Measurements from ENCODE around the gene ARHGAP42.

ARHGAP42 gene

GRCh38 chr11:100687630-100688395 is 725 bp downstream of the ARHGAP42 start:
- H3K4me1 ChIP-seq (ENCODE audit: control insufficient read depth, low read length) = peaks cover 46% of the 10 kb centered on the region
- peaks cover 12% of the 10 kb centered on the region; the same call in 1 of the 2 replicates for H3K79me2 ChIP-seq (ENCODE audit: control insufficient read depth, low read length)
- no peaks in the 10 kb centered on the region for H4K20me1 ChIP-seq (ENCODE audit: control insufficient read depth, insufficient read depth, low read depth, low read length)
- no peaks in the 10 kb centered on the region for H3K9me2 ChIP-seq (replicated peaks; ENCODE audit: control insufficient read depth, low read length)
- no peaks in the 10 kb centered on the region for H3K36me3 ChIP-seq (ENCODE audit: control insufficient read depth, low read length)
- H3K4me2 ChIP-seq (ENCODE audit: low read length) = peak overlapping the region; percentile 83
- peak overlapping the region; percentile 69 for H3K27ac ChIP-seq (ENCODE audit: low read depth, low read length)
- H3K4me3 ChIP-seq (ENCODE audit: low read length) = peak overlapping the region; percentile 96
- no peak for TF ChIP-seq EZH2phosphoT487 (IDR thresholded peaks at IDR 0.05; ENCODE audit: borderline replicate concordance, low read length)
- TF ChIP-seq CTCF (IDR thresholded peaks at IDR 0.05; ENCODE audit: low read depth, low read length, poor library complexity, severe bottlenecking) = peak; percentile 75
- no peaks in the 10 kb centered on the region for H3K27me3 ChIP-seq (ENCODE audit: control insufficient read depth, low read length)
- H3K9me3 ChIP-seq (ENCODE audit: control insufficient read depth, insufficient read depth, low read length) = no peaks in the 10 kb centered on the region
- H3F3A ChIP-seq (ENCODE audit: control insufficient read depth, insufficient read depth) = peaks cover 8% of the 10 kb centered on the region

GRCh38 chr11:100689141-100689540 is 2.1 kb downstream of the ARHGAP42 start:
- Histone ChIP-seq H3K27me3 (ENCODE audit: control insufficient read depth, low read length) (no peaks in the 10 kb centered on the region), H3K79me2 (ENCODE audit: control insufficient read depth, low read length) (peaks cover 12% of the 10 kb centered on the region; the same call in 1 of the 2 replicates), H3K9me2 (replicated peaks; ENCODE audit: control insufficient read depth, low read length) (no peaks in the 10 kb centered on the region), H3K4me1 (ENCODE audit: control insufficient read depth, low read length) (peaks cover 41% of the 10 kb centered on the region), H3F3A (ENCODE audit: control insufficient read depth, insufficient read depth) (peaks cover 8% of the 10 kb centered on the region), H3K4me3 (ENCODE audit: low read length) (peak overlapping the region; percentile 96), H3K4me2 (ENCODE audit: low read length) (peak overlapping the region; percentile 83), H3K27ac (ENCODE audit: low read depth, low read length) (no peak overlapping the region), H3K36me3 (ENCODE audit: control insufficient read depth, low read length) (no peaks in the 10 kb centered on the region), H3K9me3 (ENCODE audit: control insufficient read depth, insufficient read depth, low read length) (no peaks in the 10 kb centered on the region), H4K20me1 (ENCODE audit: control insufficient read depth, insufficient read depth, low read depth, low read length) (no peaks in the 10 kb centered on the region)
- TF ChIP-seq EZH2phosphoT487 (IDR thresholded peaks at IDR 0.05; ENCODE audit: borderline replicate concordance, low read length) (no peak), CTCF (IDR thresholded peaks at IDR 0.05; ENCODE audit: low read depth, low read length, poor library complexity, severe bottlenecking) (no peak)

GRCh38 chr11:100691896-100692653 is 5.0 kb downstream of the ARHGAP42 start:
- no peaks in the 10 kb centered on the region for H3K9me2 ChIP-seq (replicated peaks; ENCODE audit: control insufficient read depth, low read length)
- no peaks in the 10 kb centered on the region for H4K20me1 ChIP-seq (ENCODE audit: control insufficient read depth, insufficient read depth, low read depth, low read length)
- H3K79me2 ChIP-seq (ENCODE audit: control insufficient read depth, low read length) = peaks cover 12% of the 10 kb centered on the region; the same call in 1 of the 2 replicates
- no peak overlapping the region for H3K4me2 ChIP-seq (ENCODE audit: low read length)
- no peak overlapping the region for H3K4me3 ChIP-seq (ENCODE audit: low read length)
- no peaks in the 10 kb centered on the region for H3K9me3 ChIP-seq (ENCODE audit: control insufficient read depth, insufficient read depth, low read length)
- no peaks in the 10 kb centered on the region for H3K36me3 ChIP-seq (ENCODE audit: control insufficient read depth, low read length)
- no peak for TF ChIP-seq EZH2phosphoT487 (IDR thresholded peaks at IDR 0.05; ENCODE audit: borderline replicate concordance, low read length)
- TF ChIP-seq CTCF (IDR thresholded peaks at IDR 0.05; ENCODE audit: low read depth, low read length, poor library complexity, severe bottlenecking) = no peak
- H3K27me3 ChIP-seq (ENCODE audit: control insufficient read depth, low read length) = no peaks in the 10 kb centered on the region
- no peaks in the 10 kb centered on the region for H3F3A ChIP-seq (ENCODE audit: control insufficient read depth, insufficient read depth)
- peaks cover 14% of the 10 kb centered on the region for H3K4me1 ChIP-seq (ENCODE audit: control insufficient read depth, low read length)
- H3K27ac ChIP-seq (ENCODE audit: low read depth, low read length) = no peak overlapping the region
